Thyroid gland (tissue), 4 donors: ENCODE data around the gene ZNF417. TPM values are rescaled to one million over a fixed set of nuclear protein-coding genes. Genes with fewer than 3 reads are reported as not detected.
"Not testable (repeated sequence)": the region's sequence is repeated elsewhere in the genome, so short reads cannot be mapped to it uniquely, and the experiment has no call there.

ENCODE experiments used
- DNase-seq, 2 donors: peaks; one replicate each; pipeline ENCODE4 v3.0.0-alpha.2; 2019
- H3K27ac ChIP-seq, 3 donors: fragments of 200-600 bp; sonication (generic); 1 replicate in 2 of 3; 2 replicates in 1 of 3; pipeline ENCODE4 v1.5.1; 2016 to 2019; ENCODE audit warnings: mild to moderate bottlenecking in 1 of 3, moderate library complexity in 1 of 3
- H3K27me3 ChIP-seq: fragments of 200-600 bp; sonication (generic); one replicate; pipeline ENCODE4 v1.5.1; 2019
- H3K36me3 ChIP-seq, 2 donors: fragments of 200-600 bp; sonication (generic); one replicate each; pipeline ENCODE4 v1.5.1; 2016 to 2019
- H3K4me1 ChIP-seq, 2 donors: fragments of 200-600 bp; sonication (generic); one replicate each; pipeline ENCODE4 v1.5.1; 2017 to 2019
- H3K4me3 ChIP-seq, 3 donors: fragments of 200-600 bp; sonication (generic); replicated peaks in 1 of 3; 1 replicate in 2 of 3; 2 replicates in 1 of 3; pipeline ENCODE4 v1.5.1; 2016; ENCODE audit warnings: mild to moderate bottlenecking in 1 of 3
- H3K9me3 ChIP-seq: fragments of 200-600 bp; sonication (generic); one replicate; pipeline ENCODE4 v1.5.1; 2017
- POLR2A ChIP-seq, 2 donors: fragments of 450-650 bp; IDR thresholded peaks; one replicate each; pipeline ENCODE4 v1.6.1; 2017; ENCODE audit warnings: antibody characterized with exemption in 2 of 2, mild to moderate bottlenecking in 2 of 2, moderate library complexity in 1 of 2
- WGBS, 2 donors: methylation state at CpG; one replicate each; pipeline ENCODE4 v1.1.5; 2017; 5-methylcytosine and 5-hydroxymethylcytosine counted together
- intact Hi-C: fragments of 100-400 bp; cut with DNase I; formaldehyde crosslinking; loops from one replicate; pipeline ENCODE4 v1.15.1; 2023
- total RNA-seq, 4 donors: library from RNA; depleted of rRNA; stranded (reverse); fragments of >200 nt; gene quantifications; one replicate each; pipeline ENCODE4 v1.2.3, GENCODE V29; 2016
- TF ChIP-seq, protein P1 (sequence below), 6 experiments: fragments of 200-600 bp in 3 of 6; fragments of 450-650 bp in 3 of 6; sonication (generic) in 3 of 6; IDR thresholded peaks; one replicate each; pipeline ENCODE4 v1.5.1; 2016 to 2019; ENCODE audit warnings: antibody characterized with exemption in 6 of 6, mild to moderate bottlenecking in 2 of 6, inconsistent platforms in 1 of 6, moderate library complexity in 1 of 6

ZNF417 gene
- total RNA-seq, 4 donors from 2014 or later: 17.7 to 33.0 (median 25.1) TPM

- Histone ChIP-seq H3K36me3 (peaks cover 21 to 34% of the 10 kb centered on the region in 2 donors), H3K4me1 (no peaks in the 10 kb centered on the region), H3K27me3 (no peaks in the 10 kb centered on the region), H3K27ac (no peak overlapping the region), H3K4me3 (no peak overlapping the region), H3K9me3 (no peaks in the 10 kb centered on the region)
- DNase-seq: no peak
- intact Hi-C loops: no loop called here
- TF ChIP-seq POLR2A (IDR thresholded peaks at IDR 0.05): no peak
- TF ChIP-seq, protein P1, sequence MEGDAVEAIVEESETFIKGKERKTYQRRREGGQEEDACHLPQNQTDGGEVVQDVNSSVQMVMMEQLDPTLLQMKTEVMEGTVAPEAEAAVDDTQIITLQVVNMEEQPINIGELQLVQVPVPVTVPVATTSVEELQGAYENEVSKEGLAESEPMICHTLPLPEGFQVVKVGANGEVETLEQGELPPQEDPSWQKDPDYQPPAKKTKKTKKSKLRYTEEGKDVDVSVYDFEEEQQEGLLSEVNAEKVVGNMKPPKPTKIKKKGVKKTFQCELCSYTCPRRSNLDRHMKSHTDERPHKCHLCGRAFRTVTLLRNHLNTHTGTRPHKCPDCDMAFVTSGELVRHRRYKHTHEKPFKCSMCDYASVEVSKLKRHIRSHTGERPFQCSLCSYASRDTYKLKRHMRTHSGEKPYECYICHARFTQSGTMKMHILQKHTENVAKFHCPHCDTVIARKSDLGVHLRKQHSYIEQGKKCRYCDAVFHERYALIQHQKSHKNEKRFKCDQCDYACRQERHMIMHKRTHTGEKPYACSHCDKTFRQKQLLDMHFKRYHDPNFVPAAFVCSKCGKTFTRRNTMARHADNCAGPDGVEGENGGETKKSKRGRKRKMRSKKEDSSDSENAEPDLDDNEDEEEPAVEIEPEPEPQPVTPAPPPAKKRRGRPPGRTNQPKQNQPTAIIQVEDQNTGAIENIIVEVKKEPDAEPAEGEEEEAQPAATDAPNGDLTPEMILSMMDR (IDR thresholded peaks at IDR 0.05): no peak
- 96 to 100% methylated on average over 2 of the region's 2 CpGs for WGBS, 2 donors
Measured at GRCh38 chr19:57870225-57870624, 46.2 kb downstream of the ZNF417 start.

DNA sequence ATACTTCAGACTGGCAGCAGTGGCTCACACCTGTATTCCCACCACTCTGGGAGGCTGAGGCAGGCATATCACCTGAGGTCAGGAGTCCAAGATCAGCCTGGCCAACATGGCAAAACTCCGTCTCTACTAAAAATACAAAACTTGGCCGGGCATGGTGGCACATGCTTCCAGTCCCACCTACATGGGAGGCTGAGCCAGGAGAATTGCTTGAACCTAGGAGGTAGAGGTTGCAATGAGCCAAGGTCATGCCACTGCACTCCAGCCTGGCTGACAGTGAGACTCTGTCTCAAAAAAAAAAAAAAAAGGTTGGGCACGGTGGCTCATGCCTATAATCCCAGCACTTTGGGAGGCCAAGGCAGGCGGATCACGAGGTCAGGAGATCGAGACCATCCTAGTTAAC, 46.7 kb downstream of the ZNF417 start:
- H3K4me1 ChIP-seq, H3K4me3 ChIP-seq, intact Hi-C loops, H3K27me3 ChIP-seq, H3K9me3 ChIP-seq, H3K27ac ChIP-seq, DNase-seq: not testable (repeated sequence)
- WGBS, 2 donors: 90 to 97% methylated on average over 6 of the region's 6 CpGs
- peaks cover 23 to 40% of the 10 kb centered on the region in 2 donors for H3K36me3 ChIP-seq

DNA sequence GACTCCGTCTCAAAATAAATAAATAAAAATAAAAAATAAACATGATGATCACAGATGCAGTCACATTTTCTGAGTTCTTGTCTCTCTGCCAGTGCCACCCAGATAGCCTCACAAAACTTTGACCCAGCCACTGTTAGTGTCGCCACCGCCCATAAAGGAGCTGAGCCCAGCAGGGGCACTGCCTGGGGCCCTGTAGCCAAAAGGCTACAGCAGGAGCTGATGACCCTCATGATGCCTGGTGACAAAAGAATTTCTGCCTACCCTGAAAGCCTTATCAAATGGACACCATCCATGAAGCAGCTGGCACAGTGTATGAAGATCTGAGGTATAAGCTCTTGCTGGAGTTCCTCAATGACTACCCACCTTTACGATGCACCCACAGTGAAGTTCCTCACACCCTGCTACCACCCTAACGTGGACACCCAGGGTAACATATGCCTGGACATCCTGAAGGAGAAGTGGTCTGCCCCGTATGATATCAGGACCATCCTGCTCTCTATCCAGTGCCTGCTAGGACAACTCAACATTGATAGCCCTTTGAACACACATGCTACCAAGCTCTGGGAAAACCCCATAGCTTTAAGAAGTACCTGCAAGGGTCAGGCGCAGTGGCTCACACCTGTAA, 48.4 kb downstream of the ZNF417 start:
- DNase-seq: no peak
- no peak for TF ChIP-seq POLR2A (IDR thresholded peaks at IDR 0.05)
- no peaks in the 10 kb centered on the region for H3K9me3 ChIP-seq
- WGBS, 2 donors: 94 to 95% methylated on average over 7 of the region's 7 CpGs
- peaks cover 29 to 42% of the 10 kb centered on the region in 2 donors for H3K36me3 ChIP-seq
- H3K4me1 ChIP-seq: no peaks in the 10 kb centered on the region
- intact Hi-C loops: no loop called here
- no peaks in the 10 kb centered on the region for H3K27me3 ChIP-seq
- no peak overlapping the region for H3K27ac ChIP-seq
- H3K4me3 ChIP-seq: no peak overlapping the region

Other genes with a start within 250 kb of the ZNF417 start
- gene ZSCAN4, start 247.7 kb downstream of the ZNF417 start, total RNA-seq: 1 to 10 TPM in 1 of 4 donors, under 1 TPM in 3; 0.22 to 1.1 (median 0.47) TPM
- 10 to 100 TPM; 11.2 to 23.6 (median 17.7) TPM for gene ZNF551, start 234.6 kb downstream of the ZNF417 start, total RNA-seq
- gene ZNF154, start 207.4 kb downstream of the ZNF417 start, total RNA-seq: 10 to 100 TPM; 15.6 to 25.8 (median 18.2) TPM
- gene ZNF671, start 189.0 kb downstream of the ZNF417 start, total RNA-seq: 10 to 100 TPM; 16.8 to 27.6 (median 20.7) TPM
- gene ZNF776, start 169.8 kb downstream of the ZNF417 start, total RNA-seq: 10 to 100 TPM; 17.6 to 24.4 (median 22.4) TPM
- gene ZNF586, start 146.9 kb downstream of the ZNF417 start, total RNA-seq: 10 to 100 TPM; 23.8 to 30.5 (median 27.5) TPM
- gene ZNF552, start 101.7 kb downstream of the ZNF417 start, total RNA-seq: 10 to 100 TPM in 2 of 4 donors, 1 to 10 TPM in 2; 5.3 to 13.6 (median 10.2) TPM
- gene ZNF587B, start 86.3 kb downstream of the ZNF417 start, total RNA-seq: 10 to 100 TPM; 21.8 to 35.8 (median 23.9) TPM
- 10 to 100 TPM; 15.9 to 36.5 (median 24.4) TPM for gene ZNF587, start 66.7 kb downstream of the ZNF417 start, total RNA-seq
- 10 to 100 TPM; 25.6 to 41.4 (median 31.6) TPM for gene ZNF814, start 27.6 kb downstream of the ZNF417 start, total RNA-seq
- gene ZNF418, start 18.8 kb upstream of the ZNF417 start, total RNA-seq: 10 to 100 TPM in 3 of 4 donors, 1 to 10 TPM in 1; 9.3 to 17.2 (median 11.7) TPM
- 10 to 100 TPM in 1 of 4 donors, 1 to 10 TPM in 3; 5.7 to 11.1 (median 6.3) TPM for gene ZNF256, start 31.1 kb upstream of the ZNF417 start, total RNA-seq
- not detected for gene C19orf18, start 57.9 kb upstream of the ZNF417 start, total RNA-seq
- gene ZNF606, start 86.2 kb upstream of the ZNF417 start, total RNA-seq: 10 to 100 TPM; 30.2 to 60.4 (median 38.6) TPM
- 1 to 10 TPM in 3 of 4 donors, under 1 TPM in 1; 0.88 to 7.5 (median 3.4) TPM for gene ZSCAN1, start 117.4 kb upstream of the ZNF417 start, total RNA-seq
- gene ZNF135, start 142.7 kb upstream of the ZNF417 start, total RNA-seq: 10 to 100 TPM; 12.6 to 22.9 (median 18.1) TPM
- gene ZSCAN18, start 181.6 kb upstream of the ZNF417 start, total RNA-seq: 100 to 1,000 TPM; 129 to 150 (median 132) TPM
- 10 to 100 TPM; 15.6 to 20.6 (median 17.6) TPM for gene ZNF329, start 234.2 kb upstream of the ZNF417 start, total RNA-seq